ENCODE results near the gene HSDL1.

Gene HSDL1

GRCh38 chr16:84150926-84151325 lies 5.9 kb upstream of the HSDL1 start:
- FAIRE-seq (no peak), DNase-seq (ENCODE audit: insufficient read length, low spot score) (no peak)
- no peak for TF ChIP-seq CTCF (IDR thresholded peaks at IDR 0.05; ENCODE audit: insufficient read depth, missing control alignments)

DNA sequence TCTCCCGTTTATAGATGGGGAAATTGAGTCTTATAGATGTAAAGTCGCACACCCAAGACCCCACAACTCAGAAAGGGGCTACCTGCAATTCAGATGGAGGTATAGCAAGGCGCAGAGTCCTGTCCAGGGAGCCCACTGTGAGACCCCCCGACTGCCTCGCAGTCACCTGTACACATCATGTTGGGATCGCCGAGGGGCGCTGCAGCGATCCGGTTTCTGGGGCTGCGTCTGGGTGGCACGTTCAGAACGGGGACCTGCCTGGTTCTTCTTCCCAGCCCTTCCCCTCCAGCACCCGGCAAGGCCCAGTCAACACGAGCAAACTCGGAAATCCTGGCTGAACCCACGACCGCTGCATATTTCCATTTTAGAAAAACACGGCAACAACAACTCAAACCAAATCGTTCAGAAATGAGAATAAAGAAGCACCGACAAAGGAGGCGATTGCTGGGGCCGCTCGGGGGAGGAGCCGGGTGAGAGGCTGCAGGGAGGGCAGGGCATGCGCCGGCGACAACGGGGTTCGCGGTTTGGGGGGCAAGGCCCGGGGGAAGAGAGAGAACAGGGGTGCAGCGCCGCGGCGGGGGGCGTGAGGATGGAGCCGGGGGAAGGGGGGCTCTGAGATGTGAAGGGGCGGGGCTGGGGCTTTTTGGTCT lies 643 bp downstream of the HSDL1 start:
- FAIRE-seq (no peak), DNase-seq (ENCODE audit: insufficient read length, low spot score) (no peak)
- peak; percentile 21 for TF ChIP-seq CTCF (IDR thresholded peaks at IDR 0.05; ENCODE audit: insufficient read depth, missing control alignments)

GRCh38 chr16:84143784-84144199 lies 1.2 kb downstream of the HSDL1 start:
- DNase-seq (ENCODE audit: insufficient read length, low spot score) (no peak), FAIRE-seq (no peak)
- no peak for TF ChIP-seq CTCF (IDR thresholded peaks at IDR 0.05; ENCODE audit: insufficient read depth, missing control alignments)

GRCh38 chr16:84143081-84143480 lies 1.9 kb downstream of the HSDL1 start:
- no peak for FAIRE-seq
- DNase-seq (ENCODE audit: insufficient read length, low spot score): no peak
- TF ChIP-seq CTCF (IDR thresholded peaks at IDR 0.05; ENCODE audit: insufficient read depth, missing control alignments): no peak

DNA sequence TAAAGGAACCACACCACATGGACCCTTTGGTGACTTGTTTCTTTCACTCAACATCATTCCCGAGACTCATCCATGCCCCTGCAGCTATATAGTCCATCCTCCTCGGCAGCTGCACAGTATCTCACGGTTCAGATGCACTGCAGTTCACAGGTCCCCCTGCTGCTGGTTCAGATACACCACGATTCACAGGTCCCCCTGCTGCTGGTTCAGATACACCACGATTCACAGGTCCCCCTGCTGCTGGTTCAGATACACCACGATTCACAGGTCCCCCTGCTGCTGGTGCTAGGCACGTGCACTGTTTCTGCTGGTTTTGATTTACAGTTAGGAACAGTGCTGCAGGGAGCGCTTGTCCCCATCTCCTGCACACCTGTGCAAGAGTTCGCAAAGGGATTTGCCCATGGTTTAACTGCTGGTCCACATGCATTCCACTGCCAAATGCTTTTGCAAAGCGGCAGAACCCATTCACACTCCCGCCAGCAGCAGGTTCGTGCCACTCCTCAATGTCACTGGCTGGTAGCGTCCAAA lies 3.8 kb downstream of the HSDL1 start:
- TF ChIP-seq CTCF (IDR thresholded peaks at IDR 0.05; ENCODE audit: insufficient read depth, missing control alignments): no peak
- no peak for DNase-seq (ENCODE audit: insufficient read length, low spot score)
- no peak for FAIRE-seq

- no peak for TF ChIP-seq CTCF (IDR thresholded peaks at IDR 0.05; ENCODE audit: insufficient read depth, missing control alignments)
These were observed 5.2 kb downstream of the HSDL1 start for GRCh38 chr16:84139628-84140258.

More at GRCh38 chr16:84139628-84140258, 5.2 kb downstream of the HSDL1 start:
- DNase-seq (ENCODE audit: insufficient read length, low spot score): no peak
- FAIRE-seq: no peak

Data from D721Med (cell line).